AG20443 (cell line): ENCODE results near the gene SPAG6.

ENCODE experiments used
- DNase-seq: peaks from one replicate; pipeline ENCODE4 v3.0.0; 2012; ENCODE audit warnings: low spot score, mixed read lengths

The SPAG6 gene

GRCh38 chr10:22321924-22322640 lies 23.2 kb upstream of the SPAG6 start:
- peak; percentile 12 for DNase-seq

DNA sequence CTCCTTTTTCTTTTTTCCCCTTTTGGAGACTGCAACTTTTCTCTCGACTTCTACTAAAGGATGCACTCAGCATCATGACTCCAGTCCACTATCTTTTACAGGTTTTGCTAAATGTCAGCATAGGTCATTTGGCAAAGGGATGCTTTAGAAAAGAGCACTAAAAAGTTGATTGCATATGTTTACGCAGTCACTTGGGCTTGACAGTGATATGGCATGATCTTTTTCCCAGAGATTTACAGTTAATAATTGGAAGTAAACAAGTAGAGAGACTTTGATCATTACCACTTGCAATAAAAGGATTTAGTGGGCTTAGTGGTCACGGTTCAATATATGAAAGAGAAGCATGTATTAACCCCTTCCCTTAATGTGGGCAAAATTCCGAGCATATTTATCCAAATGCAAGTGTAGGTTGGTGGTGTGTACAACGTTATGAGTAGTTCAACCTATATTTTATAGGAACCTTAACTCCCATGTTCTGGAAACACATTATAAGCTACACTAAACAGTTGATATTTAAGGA lies 22.6 kb upstream of the SPAG6 start:
- DNase-seq = no peak

GRCh38 chr10:22323538-22324305 lies 21.6 kb upstream of the SPAG6 start:
- no peak for DNase-seq

GRCh38 chr10:22324413-22324812 lies 20.9 kb upstream of the SPAG6 start:
- no peak for DNase-seq

DNA sequence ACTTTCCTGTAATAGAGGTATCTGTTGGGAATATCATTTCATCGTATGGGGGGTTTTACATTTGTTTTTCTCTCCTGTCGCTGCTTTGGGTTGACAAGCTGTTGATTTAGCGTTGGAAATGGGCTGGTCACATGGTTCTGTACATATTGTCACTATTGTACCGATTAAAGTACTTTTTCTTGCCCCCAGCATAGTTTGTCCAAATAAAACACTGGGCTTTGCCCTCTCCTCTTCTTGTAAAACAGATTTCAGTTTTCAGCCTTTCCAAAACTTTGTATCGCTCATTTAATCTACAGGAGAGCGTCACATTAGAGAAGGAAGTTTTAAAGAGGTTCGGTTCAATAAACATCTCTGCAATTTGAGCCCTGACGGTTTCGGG lies 20.4 kb upstream of the SPAG6 start:
- no peak for DNase-seq

- DNase-seq = peak; percentile 89
Measured at GRCh38 chr10:22325272-22326144, 19.8 kb upstream of the SPAG6 start.

- DNase-seq = no peak
Measured at GRCh38 chr10:22326145-22326702, 19.1 kb upstream of the SPAG6 start.

DNA sequence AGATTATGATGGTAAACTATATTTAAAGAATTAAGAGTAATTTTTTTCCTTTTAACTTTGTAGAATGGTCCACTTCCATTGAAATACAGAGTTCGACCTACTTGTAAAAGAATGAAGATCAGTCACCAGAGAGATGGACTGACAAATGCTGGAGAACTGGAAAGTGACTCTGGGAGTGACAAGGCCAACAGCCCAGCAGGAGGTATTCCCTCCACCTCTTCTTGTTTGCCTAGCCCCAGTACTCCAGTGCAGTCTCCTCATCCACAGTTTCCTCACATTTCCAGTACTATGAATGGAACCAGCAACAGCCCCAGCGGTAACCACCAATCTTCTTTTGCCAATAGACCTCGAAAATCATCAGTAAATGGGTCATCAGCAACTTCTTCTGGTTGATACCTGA lies 16.1 kb upstream of the SPAG6 start:
- no peak for DNase-seq

- no peak for DNase-seq
Measured at GRCh38 chr10:22332116-22332692, 13.1 kb upstream of the SPAG6 start.

DNA sequence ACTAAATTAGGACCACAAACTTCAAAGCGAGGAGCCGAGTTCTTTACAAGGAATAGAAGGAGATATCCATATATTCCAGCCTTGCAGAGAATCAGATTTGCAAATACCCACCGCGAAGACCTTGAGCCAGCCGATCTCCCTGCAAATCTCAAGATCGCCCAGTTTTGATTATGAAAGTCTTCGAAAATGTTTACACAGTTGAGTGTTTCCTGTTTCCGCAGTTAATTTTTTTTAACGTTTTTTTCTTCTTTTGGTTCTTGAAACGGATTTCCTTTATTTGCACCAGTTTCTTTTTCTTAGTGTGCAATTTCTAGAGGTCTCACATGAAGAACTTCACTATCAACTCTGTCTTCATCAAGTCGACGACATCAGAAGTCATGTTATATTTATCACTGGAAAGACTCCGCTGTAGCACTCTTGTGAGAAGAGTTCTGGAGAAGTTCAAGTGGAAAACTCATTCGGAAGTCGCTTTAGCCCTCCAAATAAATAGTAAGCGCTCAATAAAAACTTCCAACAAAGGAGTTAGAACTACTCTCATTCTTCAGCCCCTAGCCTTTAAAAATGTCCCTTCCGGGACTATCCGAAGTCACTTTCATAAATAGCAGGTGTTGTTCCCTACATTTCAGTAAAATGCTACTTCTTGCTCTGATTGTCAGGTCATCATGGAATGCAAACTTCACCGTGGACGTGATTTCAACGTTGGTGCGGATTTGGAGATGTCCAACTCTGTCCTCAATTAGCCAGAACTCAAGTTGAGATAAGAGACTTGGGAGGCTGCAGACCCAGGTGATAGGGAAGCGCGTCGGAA lies 11.9 kb upstream of the SPAG6 start:
- no peak for DNase-seq

- no peak for DNase-seq
Measured at GRCh38 chr10:22333975-22334282, 11.4 kb upstream of the SPAG6 start.

DNA sequence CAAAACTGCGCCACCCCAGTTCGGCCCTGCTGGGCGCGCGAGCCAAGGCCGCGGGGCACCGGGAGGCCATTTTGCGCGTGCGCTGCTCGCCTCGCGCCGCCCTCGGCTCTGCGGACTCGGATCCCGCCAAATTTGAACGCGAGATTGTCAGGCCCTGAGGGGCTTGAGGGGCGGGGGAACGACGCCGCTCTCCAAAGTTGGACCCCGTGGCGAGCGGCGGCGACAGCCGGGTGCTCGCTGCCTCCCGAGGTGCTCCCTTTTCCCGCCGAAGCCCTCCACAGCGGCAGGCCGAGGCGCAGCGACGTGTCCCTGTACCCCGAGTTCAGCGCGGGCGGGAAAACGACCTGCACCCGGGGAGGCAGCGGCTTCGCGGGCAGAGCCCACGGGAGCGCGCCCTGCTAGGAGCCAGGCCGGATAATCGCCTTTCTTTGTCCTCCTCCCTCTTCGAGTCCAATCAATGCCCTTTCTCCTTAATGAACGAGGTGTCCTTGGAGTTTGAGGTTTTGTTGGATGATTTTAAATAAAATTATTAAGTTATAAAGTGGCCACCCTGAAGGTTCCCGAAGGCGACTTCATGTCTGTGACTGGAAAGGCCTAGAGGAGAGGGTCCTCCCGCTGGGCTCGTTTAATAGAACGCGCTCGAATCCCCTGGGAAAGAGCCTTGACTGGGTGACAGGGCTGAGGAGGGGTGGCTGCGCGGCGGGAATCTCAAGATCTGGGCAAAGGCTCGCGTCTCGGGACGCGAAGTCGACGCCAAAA lies 10.7 kb upstream of the SPAG6 start:
- peak; percentile 11 for DNase-seq

GRCh38 chr10:22335173-22335933 lies 9.9 kb upstream of the SPAG6 start:
- peak; percentile 74 for DNase-seq

GRCh38 chr10:22338185-22338900 lies 7.0 kb upstream of the SPAG6 start:
- no peak for DNase-seq

GRCh38 chr10:22338931-22339330 lies 6.4 kb upstream of the SPAG6 start:
- no peak for DNase-seq

GRCh38 chr10:22339761-22340328 lies 5.5 kb upstream of the SPAG6 start:
- no peak for DNase-seq

DNA sequence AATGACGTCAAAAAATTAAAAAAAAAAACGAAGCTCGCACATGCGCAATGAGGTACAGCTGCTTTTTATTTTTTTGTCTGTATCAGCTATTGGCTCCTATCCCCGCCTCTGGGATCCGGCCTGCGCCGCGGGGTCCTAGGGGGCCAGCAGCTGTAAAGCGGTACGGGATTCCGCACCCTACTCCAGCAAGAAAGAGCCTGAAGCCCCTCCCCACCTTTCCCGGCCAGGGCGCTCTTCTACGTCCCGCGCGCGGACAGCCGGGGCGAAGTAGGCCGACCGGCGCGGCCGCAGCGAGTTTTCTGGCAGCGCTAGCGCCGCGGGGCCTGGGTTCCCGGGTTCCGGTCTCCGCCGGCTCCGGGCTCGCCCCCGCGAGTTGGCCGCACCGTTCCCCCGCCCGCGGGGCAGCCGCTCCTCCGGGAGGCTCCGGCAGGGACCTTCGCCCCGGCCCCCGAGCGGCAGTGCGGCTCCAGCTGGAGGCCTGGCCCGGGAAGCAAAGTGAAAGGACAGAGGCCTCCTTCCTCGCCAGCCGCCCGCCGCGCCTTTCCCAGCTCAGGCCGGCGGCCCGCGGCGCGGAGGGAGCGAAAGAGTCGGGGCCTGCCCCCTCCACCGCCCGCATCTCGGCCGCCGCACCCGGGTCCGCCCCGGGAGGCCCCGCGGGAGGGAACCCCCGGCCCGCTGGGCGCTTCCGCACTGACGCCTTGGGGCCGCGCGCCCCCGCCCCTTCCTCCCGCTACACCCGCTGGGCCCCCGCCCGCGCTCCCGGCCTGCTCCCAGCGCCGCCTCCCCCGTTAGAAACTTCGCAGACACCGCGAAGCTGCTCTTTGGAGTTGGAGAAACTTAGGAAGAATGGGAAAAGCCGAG lies 4.7 kb upstream of the SPAG6 start:
- DNase-seq = peak; percentile 87
